NCI-H510A treated with DMSO at 0.1 percent for 48 hours (cell line): ENCODE data around the gene MAPK8IP3.

Experiments
- DNase-seq: peaks from one replicate; lab custom pipeline; 2025; lab: John Stamatoyannopoulos, UW

Gene MAPK8IP3

GRCh38 chr16:1740234-1740633 lies 34.2 kb downstream of the MAPK8IP3 start:
- DNase-seq, result no peak

- no peak for DNase-seq
Observed at GRCh38 chr16:1740781-1741490, 34.9 kb downstream of the MAPK8IP3 start.

- DNase-seq, result no peak
Observed at GRCh38 chr16:1741553-1742165, 35.7 kb downstream of the MAPK8IP3 start.

DNA sequence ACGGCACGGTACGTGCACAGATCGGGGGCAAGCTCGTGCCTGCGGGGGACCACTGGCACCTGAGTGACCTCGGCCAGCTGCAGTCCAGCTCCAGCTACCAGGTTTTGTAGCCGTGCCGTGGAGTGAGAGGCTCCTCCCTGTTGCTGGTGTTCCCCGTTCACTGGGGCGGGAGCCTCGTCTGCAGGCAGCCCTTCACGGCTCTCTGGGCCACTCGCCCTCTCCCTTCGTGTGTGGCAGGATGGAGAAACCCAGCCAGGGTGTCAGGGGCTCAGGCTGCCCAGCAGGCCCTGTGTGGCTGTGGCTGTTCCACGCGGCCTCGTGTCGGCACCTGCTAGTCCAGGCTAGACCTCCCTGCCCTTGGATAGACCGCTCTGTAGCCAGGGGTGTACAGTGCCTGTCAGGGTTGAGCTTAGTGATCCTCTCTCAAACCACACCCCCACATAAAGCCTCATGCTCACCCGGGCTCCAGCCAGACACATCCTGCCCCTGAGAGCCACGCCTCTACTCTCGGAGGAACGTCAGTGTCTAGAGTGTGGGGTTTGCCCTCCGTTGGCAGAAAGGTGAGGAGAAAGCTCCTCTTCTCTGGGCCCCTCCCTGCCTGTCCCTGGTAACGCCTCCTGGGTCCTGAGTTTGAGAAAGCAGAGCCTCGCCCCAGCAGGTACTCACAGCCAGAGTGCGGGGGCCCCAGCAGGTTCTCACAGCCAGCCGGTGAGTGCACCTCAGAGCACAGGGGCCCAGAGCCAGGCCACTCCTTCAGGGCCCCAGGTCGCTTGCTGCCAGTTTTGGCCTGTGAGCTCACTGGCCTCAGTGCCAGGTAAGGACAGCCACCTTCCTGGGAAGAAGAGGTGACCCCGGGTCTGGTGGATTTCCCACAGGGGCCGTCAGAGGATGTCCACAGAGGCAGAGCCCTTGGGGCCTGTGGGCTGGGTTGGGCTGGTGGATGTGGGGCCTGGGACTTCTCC lies 37.7 kb downstream of the MAPK8IP3 start:
- no peak for DNase-seq

- no peak for DNase-seq
Observed at GRCh38 chr16:1744338-1744840, 38.4 kb downstream of the MAPK8IP3 start.

GRCh38 chr16:1745181-1745899 lies 39.3 kb downstream of the MAPK8IP3 start:
- DNase-seq, result no peak

DNA sequence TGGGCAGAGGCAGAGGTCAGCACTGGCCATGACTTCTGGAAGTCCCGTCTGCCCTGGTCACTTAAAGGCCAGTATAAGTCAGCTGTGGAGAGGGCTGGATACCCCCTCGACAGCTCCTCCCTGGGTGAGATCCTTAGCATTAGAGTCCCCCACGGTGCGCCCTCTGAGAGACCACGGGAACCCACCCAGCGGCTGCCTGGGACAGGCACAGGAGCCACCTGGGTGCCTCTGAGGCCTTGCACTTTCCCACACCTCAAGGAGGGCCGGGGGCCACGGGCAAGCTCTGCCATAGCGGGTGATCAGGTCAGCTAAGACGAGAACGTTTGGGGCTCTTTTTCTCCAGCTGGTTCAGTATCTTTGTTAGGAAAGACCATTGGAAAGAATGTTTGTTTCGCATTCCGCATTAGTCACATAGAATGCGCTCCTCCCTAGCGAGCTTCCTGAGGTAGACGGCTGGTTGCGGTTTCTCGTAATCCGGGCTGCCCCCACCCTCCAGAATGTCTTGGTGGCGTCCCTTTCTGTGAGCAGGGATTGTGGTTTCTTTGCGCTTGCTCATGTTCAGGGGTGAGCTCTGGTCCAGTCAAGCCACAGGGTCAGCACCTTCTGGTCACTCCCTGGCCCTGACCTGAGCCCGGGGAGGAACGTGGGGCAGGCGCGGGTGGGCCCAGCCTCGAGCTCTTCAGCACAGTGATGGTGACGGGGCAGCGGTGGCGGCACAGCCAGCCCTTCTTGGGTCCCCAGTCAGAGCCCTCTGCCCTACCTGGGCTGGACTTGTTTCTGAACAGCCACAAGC lies 40.1 kb downstream of the MAPK8IP3 start:
- DNase-seq, result no peak

GRCh38 chr16:1746693-1747195 lies 40.7 kb downstream of the MAPK8IP3 start:
- DNase-seq, result no peak

DNA sequence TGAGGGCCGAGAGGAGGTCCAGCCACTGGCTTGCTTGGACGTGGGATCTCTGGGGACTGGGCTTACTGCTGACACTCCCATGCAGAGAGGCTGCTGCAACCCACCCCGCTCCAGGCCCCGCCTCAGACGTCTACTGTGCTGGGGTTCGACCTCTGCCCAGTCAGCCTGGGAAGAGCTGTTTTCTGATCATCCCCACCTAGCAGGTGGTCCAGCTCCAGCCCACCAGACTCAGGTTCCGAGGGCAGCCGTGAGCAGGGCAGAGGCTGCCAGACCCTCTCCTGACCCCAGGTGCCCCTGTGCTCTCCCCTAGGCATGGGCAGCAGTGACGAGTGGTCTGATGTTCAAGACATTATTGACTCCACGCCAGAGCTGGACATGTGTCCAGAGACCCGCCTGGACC lies 41.9 kb downstream of the MAPK8IP3 start:
- DNase-seq, result no peak

DNA sequence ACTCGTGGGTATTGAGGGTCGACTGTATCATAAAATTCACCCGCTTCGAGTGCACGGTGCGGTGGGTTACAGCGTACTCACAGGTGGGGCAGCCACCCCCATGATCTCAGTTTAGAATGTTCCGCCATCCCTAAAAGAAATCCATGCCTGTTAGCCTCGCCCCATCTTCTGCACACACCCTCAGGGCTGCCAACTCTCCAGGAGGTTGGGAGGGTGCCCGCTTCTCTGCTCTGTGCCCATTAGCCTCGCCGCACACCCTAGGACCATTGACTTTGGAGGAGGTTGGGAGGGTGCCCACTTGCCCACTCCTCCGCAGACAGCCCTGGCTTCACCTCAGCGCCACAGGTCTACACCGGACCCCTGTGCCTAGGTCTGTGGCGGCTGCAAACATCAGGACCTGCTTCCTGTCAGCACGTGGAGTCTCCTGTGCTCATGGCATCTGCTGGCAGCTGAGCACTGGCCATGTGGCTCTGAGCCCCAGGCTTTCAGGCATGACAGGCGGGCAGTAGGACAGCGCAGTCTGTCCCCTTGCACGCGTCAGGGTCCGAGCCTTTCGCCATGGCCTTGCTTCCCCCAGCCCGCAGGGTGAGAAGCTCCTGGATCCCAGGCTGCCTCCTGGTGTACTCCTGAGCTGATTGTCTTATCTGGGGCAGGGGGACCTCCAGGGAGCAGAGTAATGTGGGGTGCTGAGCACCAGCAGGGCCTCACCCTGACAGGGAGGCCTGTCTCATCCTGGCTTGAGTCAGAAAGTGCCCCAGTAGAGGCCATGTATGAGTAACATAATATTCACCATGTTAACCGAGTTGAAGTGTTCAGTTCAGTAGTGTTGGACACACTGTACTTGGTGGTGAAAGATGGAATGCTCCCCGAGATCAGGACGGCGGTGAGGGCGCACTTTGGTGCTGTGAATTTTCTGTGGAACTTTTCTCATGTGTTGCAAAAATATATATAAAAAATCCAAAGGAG lies 43.4 kb downstream of the MAPK8IP3 start:
- no peak for DNase-seq

- no peak for DNase-seq
Observed at GRCh38 chr16:1751946-1752345, 46.0 kb downstream of the MAPK8IP3 start.

DNA sequence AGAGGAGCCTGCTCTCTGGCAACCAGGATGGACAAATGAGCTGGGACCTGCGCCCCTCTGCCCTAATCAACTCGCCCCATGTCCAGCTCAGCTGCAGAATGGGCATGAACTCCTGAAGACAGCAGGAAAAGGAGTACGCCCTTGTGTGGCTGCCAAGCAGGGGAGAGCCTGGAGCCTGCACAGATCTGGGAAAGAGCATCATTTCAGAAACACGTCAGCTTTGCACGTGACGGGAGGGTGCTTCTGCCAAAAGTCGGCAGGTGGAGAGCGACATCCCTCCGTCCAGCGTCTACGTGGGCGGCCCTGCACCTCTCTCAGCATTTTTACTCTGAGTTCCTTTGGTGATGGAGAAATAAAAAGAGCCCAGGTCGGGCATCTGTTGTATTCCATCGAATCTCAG lies 46.9 kb downstream of the MAPK8IP3 start:
- DNase-seq, result no peak

GRCh38 chr16:1754204-1754603 lies 48.2 kb downstream of the MAPK8IP3 start:
- DNase-seq, result no peak

DNA sequence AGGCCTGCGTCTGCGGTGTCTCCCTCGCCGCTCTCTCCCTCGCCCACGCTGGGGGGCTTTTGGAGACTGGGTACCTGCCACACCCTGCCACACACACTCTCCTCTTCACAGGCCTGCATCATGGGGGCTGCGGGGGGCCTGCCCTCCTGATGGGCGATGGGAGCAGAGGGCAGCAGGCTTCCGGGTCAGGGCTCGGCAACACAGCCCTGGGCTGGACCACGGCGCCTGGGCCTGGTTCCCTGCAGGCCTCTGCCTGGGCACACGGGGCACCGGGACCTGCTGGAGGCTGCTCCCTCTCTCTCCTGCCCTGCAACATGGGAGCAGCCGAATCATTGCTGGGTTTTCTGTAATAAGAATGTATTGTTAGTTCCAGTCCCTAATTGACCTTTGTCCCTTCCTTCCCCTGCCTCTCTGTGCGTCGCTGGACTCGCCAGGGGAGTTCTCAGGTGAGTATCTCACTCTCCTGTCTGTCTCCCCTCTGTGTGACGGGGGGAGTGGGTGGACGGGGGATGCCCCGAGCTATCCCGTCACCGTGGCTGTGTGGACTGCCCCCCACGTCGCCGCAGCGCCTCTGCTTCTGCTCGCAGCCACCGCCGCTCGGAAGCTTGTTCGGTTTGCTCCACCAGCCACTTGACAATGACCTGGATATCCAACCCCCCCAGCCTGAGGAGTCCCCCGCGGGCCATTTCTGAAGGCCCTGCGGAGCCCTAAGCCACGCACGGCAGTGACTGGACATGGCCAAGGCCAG lies 51.9 kb downstream of the MAPK8IP3 start:
- DNase-seq, result no peak

DNA sequence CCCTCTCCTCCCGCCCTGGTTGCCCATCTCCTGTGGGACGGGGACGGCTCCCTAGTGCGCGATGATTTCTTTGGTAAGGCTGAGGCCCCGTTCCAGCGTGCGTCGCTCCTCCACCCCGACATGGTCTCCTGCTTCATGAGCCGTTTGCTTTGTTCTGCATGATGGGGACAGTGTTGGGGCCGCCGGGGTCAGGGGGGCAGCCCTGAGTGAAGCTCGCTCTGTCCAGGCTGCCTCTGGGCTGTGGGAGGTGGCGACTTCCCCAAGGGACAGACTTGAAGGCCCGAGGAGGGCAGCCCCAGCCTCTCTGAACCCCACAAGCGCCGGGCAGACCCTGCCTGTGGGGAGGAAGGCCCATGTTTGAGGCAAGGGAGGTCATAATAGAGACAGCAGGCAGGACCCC lies 52.9 kb downstream of the MAPK8IP3 start:
- DNase-seq, result no peak

DNA sequence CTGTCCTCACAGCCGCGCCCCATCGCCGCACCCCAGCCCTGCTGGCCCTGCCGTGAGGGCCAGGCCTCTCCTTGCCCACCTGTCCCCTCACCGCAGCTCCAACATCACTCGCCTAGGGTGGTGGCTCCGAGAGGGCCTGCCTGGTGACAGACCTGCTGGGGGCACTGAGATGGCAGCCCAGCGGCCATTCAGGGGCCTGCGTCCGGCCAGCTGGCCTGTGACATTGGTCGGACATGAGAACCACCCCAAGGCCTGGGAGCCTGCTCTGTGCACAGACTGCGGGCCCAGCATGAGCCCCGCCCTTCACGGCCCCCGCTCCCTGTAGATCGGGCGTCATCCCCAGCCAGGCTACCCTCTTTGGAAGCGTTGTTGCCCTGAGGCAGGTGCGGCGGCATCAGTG lies 53.5 kb downstream of the MAPK8IP3 start:
- no peak for DNase-seq

- no peak for DNase-seq
Observed at GRCh38 chr16:1760911-1761310, 54.9 kb downstream of the MAPK8IP3 start.

GRCh38 chr16:1761751-1762150 lies 55.8 kb downstream of the MAPK8IP3 start:
- DNase-seq, result no peak
